MM.1S (cell line): ENCODE results near the gene ORC4.

ENCODE experiments used
- CTCF ChIP-seq: fragments of 300-600 bp; sonication (generic); IDR thresholded peaks from 2 replicates; pipeline ENCODE4 v1.5.1; 2016; ENCODE audit warnings: antibody characterized with exemption, low read length, mixed read lengths
- EZH2 ChIP-seq: fragments of 300-600 bp; sonication (generic); optimal IDR thresholded peaks from 2 replicates; pipeline ENCODE3; 2017; ENCODE audit warnings: low read depth, mild to moderate bottlenecking, antibody characterized with exemption, low read length, mixed read lengths
- EZH2phosphoT487 ChIP-seq: fragments of 300-600 bp; sonication (generic); IDR thresholded peaks from 2 replicates; pipeline ENCODE4 v1.6.1; 2018; ENCODE audit warnings: antibody characterized with exemption, low read length

- TF ChIP-seq CTCF (no peak), EZH2 (no peak), EZH2phosphoT487 (no peak)
Measured at GRCh38 chr2:147913701-147914480, 106.6 kb downstream of the ORC4 start.
